ENCODE data around the gene LRP5.

DNA sequence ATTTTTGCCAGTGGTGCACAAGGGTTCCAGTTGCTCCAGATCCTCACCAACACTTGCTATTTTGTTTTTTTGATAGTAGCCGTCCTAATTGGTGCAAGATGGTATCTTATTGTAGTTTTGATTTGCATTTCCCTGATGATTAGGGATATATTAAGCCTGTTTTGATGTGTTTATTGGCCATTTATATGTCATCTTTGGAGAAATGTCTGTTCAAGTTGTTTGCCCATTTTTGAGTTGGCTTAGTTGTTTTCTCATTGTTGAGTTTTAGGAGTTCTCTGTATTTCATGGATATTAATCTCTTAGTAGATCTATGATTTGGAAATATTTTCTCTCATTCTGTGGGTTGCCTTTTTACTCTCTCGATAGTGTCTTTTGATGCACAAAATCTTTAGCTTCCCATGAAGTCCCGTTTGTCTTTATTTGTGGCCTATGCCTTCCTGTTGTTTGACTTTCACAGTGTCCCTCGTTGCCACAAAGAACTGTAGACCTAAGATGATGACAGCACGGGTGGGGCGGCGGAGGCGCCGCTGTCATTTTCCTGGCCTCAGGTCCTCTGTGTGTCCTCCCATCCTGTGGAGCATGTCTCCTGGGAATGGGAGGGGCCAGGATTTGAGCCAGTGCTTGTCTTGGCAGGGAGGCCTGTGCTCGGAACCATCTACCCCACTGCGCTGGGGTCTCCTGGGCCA is 33.5 kb downstream of the LRP5 start:
- TF ChIP-seq CTCF (optimal IDR thresholded peaks at IDR 0.05 in 1 of 3, IDR thresholded peaks at IDR 0.05 in 1 of 3, conservative IDR thresholded peaks at IDR 0.05 in 1 of 3; ENCODE audit: extremely low read depth in 1 of 3, insufficient read depth in 2 of 3, low read length in 3 of 3), result no peak
- no peak for TF ChIP-seq EZH2 (IDR thresholded peaks at IDR 0.05; ENCODE audit: low read length)

Data from keratinocyte (primary cell).